GM12878 (cell line): ENCODE measurements around the gene CDYL2. TPM values are rescaled to one million over a fixed set of nuclear protein-coding genes. Genes with fewer than 3 reads are reported as not detected.

Experiments
- ATAC-seq: fragments of 200-7000 bp; cut with Tn5 transposase; 3 replicates; pipeline ENCODE4 v1.9.1; 2020; ENCODE audit warnings: mild to moderate bottlenecking, moderate library complexity
- BruUV-seq: library from RNA; stranded (reverse); fragments of 400-500 nt; replicated peaks from 2 replicates; lab custom pipeline; 2021; lab: Mats Ljungman, UMichigan
- CTCF ChIA-PET: fragments of 300-600 bp; sonication (Branson Sonifier 250); formaldehyde crosslinking; extraction: SDS; loops from one replicate; lab custom pipeline; 2021; ENCODE audit warnings: inconsistent platforms; lab: Yijun Ruan, JAX
- POLR2A ChIA-PET: fragments of 350-600 bp; formaldehyde crosslinking; extraction: SDS; loops from one replicate; lab custom pipeline; 2021; ENCODE audit warnings: inconsistent platforms; lab: Charles Lee
- RAD21 ChIA-PET: fragments of 300-600 bp; sonication (Branson Sonifier 250); formaldehyde crosslinking; loops from one replicate; lab custom pipeline; 2023; ENCODE audit warnings: antibody characterized with exemption; ENCODE audit not compliant: unreplicated experiment; lab: Charles Lee
- SMC1A ChIA-PET: fragments of 300-600 bp; sonication (Branson Sonifier 250); formaldehyde crosslinking; loops from one replicate; lab custom pipeline; 2023; ENCODE audit not compliant: unreplicated experiment, uncharacterized antibody; lab: Charles Lee
- DNase-seq: peaks from one replicate; pipeline ENCODE4 v3.0.0-alpha.2; 2011; ENCODE audit warnings: low read depth, low spot score
- FAIRE-seq: peaks from 3 replicates; lab custom pipeline; 2011; peaks lifted over from hg19 to GRCh38; lab: Jason Lieb, UNC
- H2AFZ ChIP-seq: 2 replicates; pipeline ENCODE4 v1.6.0; 2011; ENCODE audit warnings: low read depth, low read length, control low read depth; ENCODE audit not compliant: control insufficient read depth
- H3K27ac ChIP-seq: 2 replicates; pipeline ENCODE4 v1.5.1; 2011; ENCODE audit warnings: control low read depth; ENCODE audit not compliant: control insufficient read depth, insufficient read depth
- H3K27me3 ChIP-seq, 2 experiments: replicated peaks in 1 of 2; 2 replicates each; pipeline versions ENCODE4 v1.6.0 to v1.6.1; 2011; ENCODE audit warnings: low read length in 1 of 2; ENCODE audit not compliant: control insufficient read depth in 2 of 2, insufficient read depth in 2 of 2
- H3K36me3 ChIP-seq, 2 experiments: 2 replicates each; pipeline ENCODE4 v1.5.1; 2011; ENCODE audit warnings: low read length in 1 of 2; ENCODE audit not compliant: control insufficient read depth in 2 of 2, insufficient read depth in 2 of 2
- H3K4me1 ChIP-seq: 2 replicates; pipeline ENCODE4 v1.6.1; 2011; ENCODE audit warnings: mild to moderate bottlenecking, low read length, moderate library complexity, mixed read lengths; ENCODE audit not compliant: control insufficient read depth, insufficient read depth
- H3K4me2 ChIP-seq: 2 replicates; pipeline ENCODE4 v1.6.0; 2011; ENCODE audit warnings: control low read depth; ENCODE audit not compliant: control insufficient read depth, insufficient read depth
- H3K4me3 ChIP-seq: fragments of 200-600 bp; sonication (generic); 2 replicates; pipeline ENCODE4 v1.5.1; 2016
- H3K79me2 ChIP-seq: 2 replicates; pipeline ENCODE4 v1.6.0; 2011; ENCODE audit warnings: low read length; ENCODE audit not compliant: control insufficient read depth, insufficient read depth
- H3K9ac ChIP-seq: 2 replicates; pipeline ENCODE4 v1.8.0; 2011; ENCODE audit warnings: low read length, control low read depth, mixed read lengths; ENCODE audit not compliant: control insufficient read depth, insufficient read depth
- H3K9me3 ChIP-seq: replicated peaks from 3 replicates; pipeline ENCODE4 v1.5.1; 2011; ENCODE audit warnings: mild to moderate bottlenecking, low read length; ENCODE audit not compliant: control insufficient read depth, insufficient read depth
- H4K20me1 ChIP-seq: 2 replicates; pipeline ENCODE4 v1.6.0; 2011; ENCODE audit not compliant: control insufficient read depth, insufficient read depth
- ASH2L ChIP-seq: fragments of 300-600, 200-600 bp; sonication (generic); IDR thresholded peaks from 2 replicates; pipeline ENCODE4 v1.6.1; 2017; ENCODE audit warnings: low read depth, mild to moderate bottlenecking, borderline replicate concordance
- BHLHE40 ChIP-seq, 2 experiments: fragments of 450-650 bp in 1 of 2; IDR thresholded peaks; 2 replicates each; pipeline ENCODE4 v1.6.1; 2011 to 2017; ENCODE audit warnings: low read depth in 2 of 2, borderline replicate concordance in 1 of 2, improper control_type of control experiment in 1 of 2, low read length in 1 of 2, mild to moderate bottlenecking in 1 of 2
- CEBPB ChIP-seq, 2 experiments: fragments of 150-350 bp in 1 of 2; IDR thresholded peaks; 2 replicates each; pipeline ENCODE4 v1.6.1; 2012 to 2014; ENCODE audit warnings: low read depth in 2 of 2, low read length in 2 of 2, borderline replicate concordance in 1 of 2, inconsistent platforms in 1 of 2
- JUND ChIP-seq: IDR thresholded peaks from 2 replicates; pipeline ENCODE4 v1.6.1; 2012; ENCODE audit warnings: low read depth, mild to moderate bottlenecking, low read length, improper control_type of control experiment, moderate library complexity
- MYC ChIP-seq: IDR thresholded peaks from 2 replicates; pipeline ENCODE4 v1.6.1; 2011; ENCODE audit warnings: mild to moderate bottlenecking, low read length, moderate library complexity, inconsistent platforms; ENCODE audit not compliant: insufficient read depth, insufficient replicate concordance, insufficient read length, severe bottlenecking
- NBN ChIP-seq: fragments of 450-650 bp; IDR thresholded peaks from 2 replicates; pipeline ENCODE4 v1.6.1; 2016
- NFYA ChIP-seq: IDR thresholded peaks from 2 replicates; pipeline ENCODE4 v1.6.1; 2011; ENCODE audit warnings: low read depth, mild to moderate bottlenecking, low read length, improper control_type of control experiment, borderline replicate concordance
- NR2F1 ChIP-seq: fragments of 450-650 bp; conservative IDR thresholded peaks from 2 replicates; pipeline ENCODE4 v1.6.1; 2017; ENCODE audit warnings: mild to moderate bottlenecking
- SP1 ChIP-seq: IDR thresholded peaks from one replicate; pipeline ENCODE4 v1.6.1; 2011; ENCODE audit warnings: low read depth, low read length
- TARDBP ChIP-seq: IDR thresholded peaks from 2 replicates; pipeline ENCODE4 v1.6.1; 2016; ENCODE audit warnings: borderline replicate concordance
- WGBS: methylation state at CpG from one replicate; pipeline ENCODE4 v1.1.6; 2016; ENCODE audit warnings: low lambda C conversion rate; ENCODE audit not compliant: insufficient replicate concordance, insufficient coverage; ENCODE audit errors: missing lambda C conversion rate; 5-methylcytosine and 5-hydroxymethylcytosine counted together
- in situ Hi-C: fragments of 300-500 bp; cut with MboI; formaldehyde crosslinking; loops from 9 replicates; pipeline ENCODE4 v1.14.3; 2018; ENCODE audit warnings: mixed read lengths
- intact Hi-C: fragments of 100-400 bp; cut with micrococcal nuclease; formaldehyde crosslinking; loops from one replicate; pipeline ENCODE4 v1.14.2; 2022; ENCODE audit not compliant: unreplicated experiment
- polyA plus RNA-seq, 11 experiments: library from polyadenylated mRNA; depleted of rRNA in 4 of 11; unstranded in 6 of 11; stranded (reverse) in 5 of 11; fragments of >200 nt; fragmentation: Nextera tagmentation in 4 of 11; fragmentation: Illumina TruSeq in 1 of 11; extraction: Ambion mirVana in 4 of 11; extraction: Trizol in 1 of 11; gene quantifications; 1 replicate in 1 of 11; 2 replicates in 10 of 11; pipeline versions ENCODE4 v1.2.1 to v1.2.3, GENCODE V29; 2011 to 2016; ENCODE audit warnings: inconsistent platforms in 2 of 11, missing spikeins in 2 of 11, low read depth in 1 of 11
- total RNA-seq, 4 experiments: library from RNA; depleted of rRNA in 3 of 4; stranded (reverse); fragments of >200 nt in 3 of 4; fragmentation: Illumina TruSeq in 1 of 4; extraction: Trizol in 1 of 4; gene quantifications; 2 replicates each; pipeline versions ENCODE4 v1.2.1 to v1.2.3, GENCODE V29; 2013 to 2021
- TF ChIP-seq, protein P1 (sequence below): fragments of 450-650 bp; IDR thresholded peaks from 2 replicates; pipeline ENCODE4 v1.6.1; 2017; ENCODE audit warnings: antibody characterized with exemption, mild to moderate bottlenecking, moderate library complexity
- TF ChIP-seq, protein P2 (sequence below): fragments of 450-650 bp; formaldehyde crosslinking; IDR thresholded peaks from 2 replicates; pipeline ENCODE4 v1.5.0; 2022; ENCODE audit warnings: mild to moderate bottlenecking, missing genetic modification characterization
- TF ChIP-seq, protein P3 (sequence below): IDR thresholded peaks from 2 replicates; pipeline ENCODE4 v1.6.1; 2011; ENCODE audit warnings: mild to moderate bottlenecking, low read depth, low read length, moderate library complexity; ENCODE audit not compliant: insufficient replicate concordance

Gene CDYL2
- total and polyA plus RNA-seq, 10 of the 15 experiments (the other 5 are each of a cell fraction or from before 2014, with no cell fraction given): 0.27 to 22.9 (median 3.9) TPM

DNA sequence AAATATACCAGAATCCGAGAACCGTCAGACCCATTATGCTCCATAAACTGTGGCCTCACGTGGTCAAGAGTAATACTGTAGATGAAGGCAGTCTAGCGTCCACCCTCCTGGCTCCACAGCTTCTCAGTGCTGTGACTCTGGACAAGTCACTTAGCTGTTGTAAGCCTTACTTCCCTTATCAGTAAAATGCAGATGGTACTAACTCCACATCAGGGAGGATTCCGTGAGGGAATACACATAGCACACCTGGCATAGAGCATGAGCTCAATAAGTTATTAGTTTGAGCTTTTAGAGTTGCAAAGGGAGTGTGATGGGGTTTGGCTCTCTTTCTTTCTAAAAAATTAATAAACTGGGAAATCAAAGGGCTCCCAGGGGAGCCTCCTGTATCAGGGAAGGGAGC lies 49.9 kb downstream of the CDYL2 start:
- no peak for FAIRE-seq
- no peak for ATAC-seq
- TF ChIP-seq JUND (no peak), SP1 (no peak), NR2F1 (no peak), ASH2L (no peak), MYC (no peak), BHLHE40 (IDR thresholded peaks at IDR 0.05; ENCODE audit: borderline replicate concordance in 1 of 2, low read depth in 2 of 2, low read length in 1 of 2) (no peak), CEBPB (IDR thresholded peaks at IDR 0.05; ENCODE audit: borderline replicate concordance in 1 of 2, low read depth in 2 of 2, low read length in 2 of 2) (no peak), TARDBP (no peak), NFYA (no peak), NBN (no peak)
- TF ChIP-seq, protein P1, sequence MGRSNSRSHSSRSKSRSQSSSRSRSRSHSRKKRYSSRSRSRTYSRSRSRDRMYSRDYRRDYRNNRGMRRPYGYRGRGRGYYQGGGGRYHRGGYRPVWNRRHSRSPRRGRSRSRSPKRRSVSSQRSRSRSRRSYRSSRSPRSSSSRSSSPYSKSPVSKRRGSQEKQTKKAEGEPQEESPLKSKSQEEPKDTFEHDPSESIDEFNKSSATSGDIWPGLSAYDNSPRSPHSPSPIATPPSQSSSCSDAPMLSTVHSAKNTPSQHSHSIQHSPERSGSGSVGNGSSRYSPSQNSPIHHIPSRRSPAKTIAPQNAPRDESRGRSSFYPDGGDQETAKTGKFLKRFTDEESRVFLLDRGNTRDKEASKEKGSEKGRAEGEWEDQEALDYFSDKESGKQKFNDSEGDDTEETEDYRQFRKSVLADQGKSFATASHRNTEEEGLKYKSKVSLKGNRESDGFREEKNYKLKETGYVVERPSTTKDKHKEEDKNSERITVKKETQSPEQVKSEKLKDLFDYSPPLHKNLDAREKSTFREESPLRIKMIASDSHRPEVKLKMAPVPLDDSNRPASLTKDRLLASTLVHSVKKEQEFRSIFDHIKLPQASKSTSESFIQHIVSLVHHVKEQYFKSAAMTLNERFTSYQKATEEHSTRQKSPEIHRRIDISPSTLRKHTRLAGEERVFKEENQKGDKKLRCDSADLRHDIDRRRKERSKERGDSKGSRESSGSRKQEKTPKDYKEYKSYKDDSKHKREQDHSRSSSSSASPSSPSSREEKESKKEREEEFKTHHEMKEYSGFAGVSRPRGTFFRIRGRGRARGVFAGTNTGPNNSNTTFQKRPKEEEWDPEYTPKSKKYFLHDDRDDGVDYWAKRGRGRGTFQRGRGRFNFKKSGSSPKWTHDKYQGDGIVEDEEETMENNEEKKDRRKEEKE: no peak
- TF ChIP-seq, protein P2, sequence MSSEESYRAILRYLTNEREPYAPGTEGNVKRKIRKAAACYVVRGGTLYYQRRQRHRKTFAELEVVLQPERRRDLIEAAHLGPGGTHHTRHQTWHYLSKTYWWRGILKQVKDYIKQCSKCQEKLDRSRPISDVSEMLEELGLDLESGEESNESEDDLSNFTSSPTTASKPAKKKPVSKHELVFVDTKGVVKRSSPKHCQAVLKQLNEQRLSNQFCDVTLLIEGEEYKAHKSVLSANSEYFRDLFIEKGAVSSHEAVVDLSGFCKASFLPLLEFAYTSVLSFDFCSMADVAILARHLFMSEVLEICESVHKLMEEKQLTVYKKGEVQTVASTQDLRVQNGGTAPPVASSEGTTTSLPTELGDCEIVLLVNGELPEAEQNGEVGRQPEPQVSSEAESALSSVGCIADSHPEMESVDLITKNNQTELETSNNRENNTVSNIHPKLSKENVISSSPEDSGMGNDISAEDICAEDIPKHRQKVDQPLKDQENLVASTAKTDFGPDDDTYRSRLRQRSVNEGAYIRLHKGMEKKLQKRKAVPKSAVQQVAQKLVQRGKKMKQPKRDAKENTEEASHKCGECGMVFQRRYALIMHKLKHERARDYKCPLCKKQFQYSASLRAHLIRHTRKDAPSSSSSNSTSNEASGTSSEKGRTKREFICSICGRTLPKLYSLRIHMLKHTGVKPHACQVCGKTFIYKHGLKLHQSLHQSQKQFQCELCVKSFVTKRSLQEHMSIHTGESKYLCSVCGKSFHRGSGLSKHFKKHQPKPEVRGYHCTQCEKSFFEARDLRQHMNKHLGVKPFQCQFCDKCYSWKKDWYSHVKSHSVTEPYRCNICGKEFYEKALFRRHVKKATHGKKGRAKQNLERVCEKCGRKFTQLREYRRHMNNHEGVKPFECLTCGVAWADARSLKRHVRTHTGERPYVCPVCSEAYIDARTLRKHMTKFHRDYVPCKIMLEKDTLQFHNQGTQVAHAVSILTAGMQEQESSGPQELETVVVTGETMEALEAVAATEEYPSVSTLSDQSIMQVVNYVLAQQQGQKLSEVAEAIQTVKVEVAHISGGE: no peak
- TF ChIP-seq, protein P3, sequence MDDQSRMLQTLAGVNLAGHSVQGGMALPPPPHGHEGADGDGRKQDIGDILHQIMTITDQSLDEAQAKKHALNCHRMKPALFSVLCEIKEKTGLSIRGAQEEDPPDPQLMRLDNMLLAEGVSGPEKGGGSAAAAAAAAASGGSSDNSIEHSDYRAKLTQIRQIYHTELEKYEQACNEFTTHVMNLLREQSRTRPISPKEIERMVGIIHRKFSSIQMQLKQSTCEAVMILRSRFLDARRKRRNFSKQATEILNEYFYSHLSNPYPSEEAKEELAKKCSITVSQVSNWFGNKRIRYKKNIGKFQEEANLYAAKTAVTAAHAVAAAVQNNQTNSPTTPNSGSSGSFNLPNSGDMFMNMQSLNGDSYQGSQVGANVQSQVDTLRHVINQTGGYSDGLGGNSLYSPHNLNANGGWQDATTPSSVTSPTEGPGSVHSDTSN: no peak
- TF ChIP-seq, all 136 proteins: peak for 0

More for the DNA sequence above, 49.9 kb downstream of the CDYL2 start:
- no peak overlapping the region for H3K9ac ChIP-seq
- WGBS: 83% methylated on average over 5 of the region's 5 CpGs
- in situ Hi-C loops (no loop called here), intact Hi-C loops (no loop called here)
- POLR2A ChIA-PET: no interaction called here
- no peak for DNase-seq
- no peaks in the 10 kb centered on the region for H3K9me3 ChIP-seq
- SMC1A ChIA-PET: interaction anchor here (1.0 kb wide), 1 partner anchor 9 kb away, joined by 3 read pairs; no protein-coding TSS in a partner anchor
- no peaks in the 10 kb centered on the region for H3K27me3 ChIP-seq
- no peaks in the 10 kb centered on the region for H4K20me1 ChIP-seq
- H3K79me2 ChIP-seq: no peaks in the 10 kb centered on the region
- H3K4me3 ChIP-seq: no peak overlapping the region
- H3K27ac ChIP-seq: no peak overlapping the region
- no peak overlapping the region for H3K4me2 ChIP-seq
- no peaks in the 10 kb centered on the region for H3K4me1 ChIP-seq
- RAD21 ChIA-PET: no interaction called here
- CTCF ChIA-PET: interaction anchor here (0.6 to 1.1 kb wide), 2 partner anchors 8 to 227 kb away, joined by 3 read pairs; no protein-coding TSS in a partner anchor
- no peaks in the 10 kb centered on the region for H3K36me3 ChIP-seq
- H2AFZ ChIP-seq: no peak overlapping the region
- no TSS peak for BruUV-seq
